ENCODE data around the gene MOAP1. TPM values are rescaled to one million over a fixed set of nuclear protein-coding genes. Genes with fewer than 3 reads are reported as not detected.

The MOAP1 gene
- polyA plus RNA-seq, 1 donor from 2014 or later: 224 TPM

GRCh38 chr14:93199031-93199430 lies 14.3 kb upstream of the MOAP1 start:
- no peak overlapping the region for H3K27ac ChIP-seq (ENCODE audit: low read length)
- no peaks in the 10 kb centered on the region for H3K79me2 ChIP-seq (replicated peaks; ENCODE audit: insufficient read depth, low read length)
- no peak overlapping the region for H3K4me2 ChIP-seq (ENCODE audit: low read length)
- TF ChIP-seq MXI1 (conservative IDR thresholded peaks at IDR 0.05; ENCODE audit: poor library complexity, severe bottlenecking) (no peak), EZH2 (IDR thresholded peaks at IDR 0.05; ENCODE audit: borderline replicate concordance, insufficient read depth, low read length, poor library complexity, severe bottlenecking) (no peak), POLR2AphosphoS5 (IDR thresholded peaks at IDR 0.05) (no peak), CTCF (IDR thresholded peaks at IDR 0.05; ENCODE audit: poor library complexity, severe bottlenecking) (no peak), RAD21 (conservative IDR thresholded peaks at IDR 0.05) (no peak), TAF1 (IDR thresholded peaks at IDR 0.05; ENCODE audit: low read depth) (no peak), EP300 (conservative IDR thresholded peaks at IDR 0.05; ENCODE audit: poor library complexity, severe bottlenecking) (no peak), SMC3 (conservative IDR thresholded peaks at IDR 0.05; ENCODE audit: poor library complexity) (no peak)
- TF ChIP-seq, protein P1, sequence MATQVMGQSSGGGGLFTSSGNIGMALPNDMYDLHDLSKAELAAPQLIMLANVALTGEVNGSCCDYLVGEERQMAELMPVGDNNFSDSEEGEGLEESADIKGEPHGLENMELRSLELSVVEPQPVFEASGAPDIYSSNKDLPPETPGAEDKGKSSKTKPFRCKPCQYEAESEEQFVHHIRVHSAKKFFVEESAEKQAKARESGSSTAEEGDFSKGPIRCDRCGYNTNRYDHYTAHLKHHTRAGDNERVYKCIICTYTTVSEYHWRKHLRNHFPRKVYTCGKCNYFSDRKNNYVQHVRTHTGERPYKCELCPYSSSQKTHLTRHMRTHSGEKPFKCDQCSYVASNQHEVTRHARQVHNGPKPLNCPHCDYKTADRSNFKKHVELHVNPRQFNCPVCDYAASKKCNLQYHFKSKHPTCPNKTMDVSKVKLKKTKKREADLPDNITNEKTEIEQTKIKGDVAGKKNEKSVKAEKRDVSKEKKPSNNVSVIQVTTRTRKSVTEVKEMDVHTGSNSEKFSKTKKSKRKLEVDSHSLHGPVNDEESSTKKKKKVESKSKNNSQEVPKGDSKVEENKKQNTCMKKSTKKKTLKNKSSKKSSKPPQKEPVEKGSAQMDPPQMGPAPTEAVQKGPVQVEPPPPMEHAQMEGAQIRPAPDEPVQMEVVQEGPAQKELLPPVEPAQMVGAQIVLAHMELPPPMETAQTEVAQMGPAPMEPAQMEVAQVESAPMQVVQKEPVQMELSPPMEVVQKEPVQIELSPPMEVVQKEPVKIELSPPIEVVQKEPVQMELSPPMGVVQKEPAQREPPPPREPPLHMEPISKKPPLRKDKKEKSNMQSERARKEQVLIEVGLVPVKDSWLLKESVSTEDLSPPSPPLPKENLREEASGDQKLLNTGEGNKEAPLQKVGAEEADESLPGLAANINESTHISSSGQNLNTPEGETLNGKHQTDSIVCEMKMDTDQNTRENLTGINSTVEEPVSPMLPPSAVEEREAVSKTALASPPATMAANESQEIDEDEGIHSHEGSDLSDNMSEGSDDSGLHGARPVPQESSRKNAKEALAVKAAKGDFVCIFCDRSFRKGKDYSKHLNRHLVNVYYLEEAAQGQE (IDR thresholded peaks at IDR 0.05; ENCODE audit: borderline replicate concordance): no peak
- H3K36me3 ChIP-seq (ENCODE audit: insufficient read depth, low read length): no peaks in the 10 kb centered on the region
- no peak overlapping the region for H2AFZ ChIP-seq (ENCODE audit: low read depth, low read length)
- no peak overlapping the region for H3K9ac ChIP-seq (ENCODE audit: low read length)
- H3K27me3 ChIP-seq (ENCODE audit: insufficient read depth, low read depth, low read length): no peaks in the 10 kb centered on the region
- H3K9me2 ChIP-seq (ENCODE audit: insufficient read depth, low read length): no peaks in the 10 kb centered on the region
- no peaks in the 10 kb centered on the region for H3K9me3 ChIP-seq (ENCODE audit: low read length)
- no peaks in the 10 kb centered on the region for H3F3A ChIP-seq (ENCODE audit: insufficient read depth, low read length, poor library complexity, severe bottlenecking)
- H4K20me1 ChIP-seq (ENCODE audit: insufficient read depth): no peaks in the 10 kb centered on the region
- H3K4me3 ChIP-seq (ENCODE audit: low read length): no peak overlapping the region

DNA sequence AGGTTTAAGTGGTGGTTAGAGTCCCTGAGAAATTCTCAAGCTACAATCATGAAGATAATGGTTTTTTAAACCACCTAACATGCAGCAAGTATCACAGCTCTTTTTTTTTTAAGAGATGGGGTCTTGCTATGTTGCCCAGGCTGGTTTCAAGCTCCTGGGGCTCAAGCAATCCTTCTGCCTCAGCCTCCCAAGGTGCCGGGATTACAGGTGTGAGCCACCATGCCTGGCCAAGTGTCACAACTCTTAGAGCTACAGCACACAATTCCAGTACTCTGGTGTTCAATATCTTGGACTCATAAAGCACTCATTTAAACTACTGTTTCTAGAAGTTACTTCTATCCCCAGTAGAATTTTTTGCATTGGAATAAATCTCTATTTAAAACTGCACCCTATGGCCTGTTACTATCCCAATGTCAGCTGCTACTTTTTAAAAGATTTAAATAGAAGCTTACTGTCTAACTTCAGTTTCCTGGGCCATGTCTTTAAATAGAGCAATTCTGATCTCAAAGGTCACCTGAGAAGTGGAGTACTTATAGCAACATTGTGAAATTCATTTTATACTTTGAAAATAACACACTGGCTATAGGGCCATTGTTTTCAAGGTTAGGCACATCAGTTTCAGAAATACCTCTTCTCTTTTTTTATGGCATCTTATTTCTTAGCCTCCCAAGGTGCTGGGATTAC lies 10.8 kb upstream of the MOAP1 start:
- Histone ChIP-seq H3K9me2 (ENCODE audit: insufficient read depth, low read length) (no peaks in the 10 kb centered on the region), H3K27ac (ENCODE audit: low read length) (no peak overlapping the region), H3K4me2 (ENCODE audit: low read length) (no peak overlapping the region), H3K9ac (ENCODE audit: low read length) (no peak overlapping the region), H2AFZ (ENCODE audit: low read depth, low read length) (no peak overlapping the region), H3K79me2 (replicated peaks; ENCODE audit: insufficient read depth, low read length) (no peaks in the 10 kb centered on the region), H3K36me3 (ENCODE audit: insufficient read depth, low read length) (no peaks in the 10 kb centered on the region), H3F3A (ENCODE audit: insufficient read depth, low read length, poor library complexity, severe bottlenecking) (no peaks in the 10 kb centered on the region), H4K20me1 (ENCODE audit: insufficient read depth) (no peaks in the 10 kb centered on the region), H3K9me3 (ENCODE audit: low read length) (no peaks in the 10 kb centered on the region), H3K27me3 (ENCODE audit: insufficient read depth, low read depth, low read length) (no peaks in the 10 kb centered on the region), H3K4me3 (ENCODE audit: low read length) (no peak overlapping the region)
- TF ChIP-seq CTCF (IDR thresholded peaks at IDR 0.05; ENCODE audit: poor library complexity, severe bottlenecking): no peak
- TF ChIP-seq MXI1 (conservative IDR thresholded peaks at IDR 0.05; ENCODE audit: poor library complexity, severe bottlenecking): no peak
- TF ChIP-seq SMC3 (conservative IDR thresholded peaks at IDR 0.05; ENCODE audit: poor library complexity): no peak
- no peak for TF ChIP-seq EZH2 (IDR thresholded peaks at IDR 0.05; ENCODE audit: borderline replicate concordance, insufficient read depth, low read length, poor library complexity, severe bottlenecking)
- no peak for TF ChIP-seq EP300 (conservative IDR thresholded peaks at IDR 0.05; ENCODE audit: poor library complexity, severe bottlenecking)
- TF ChIP-seq POLR2AphosphoS5 (IDR thresholded peaks at IDR 0.05): no peak
- TF ChIP-seq TAF1 (IDR thresholded peaks at IDR 0.05; ENCODE audit: low read depth): no peak
- TF ChIP-seq, protein P1 (IDR thresholded peaks at IDR 0.05; ENCODE audit: borderline replicate concordance): no peak
- no peak for TF ChIP-seq RAD21 (conservative IDR thresholded peaks at IDR 0.05)
